ENCODE data around the gene ABCC8. TPM values are rescaled to one million over a fixed set of nuclear protein-coding genes. Genes with fewer than 3 reads are reported as not detected.

The ABCC8 gene
- 2.0 and 2.5 TPM in 2 replicates for polyA plus RNA-seq (2011; rRNA removed)
- polyA plus RNA-seq (2012; cell fraction: cytosol; rRNA removed), result 1.4 and 1.8 TPM in 2 replicates
- 14.3 and 15.4 TPM in 2 replicates for polyA plus RNA-seq (2012; cell fraction: nucleus; rRNA removed)
- polyA plus RNA-seq (2017; fragmentation: RNase III; extraction: RNeasy Plus Mini Kit Qiagen cat#74134 plus additional on column Dnase treatment), result 1.1 to 1.3 TPM (median 1.2 TPM) in 3 replicates
- 6.5 and 8.8 TPM in 2 replicates for polyA minus RNA-seq (2011; rRNA and poly(A)+ RNA removed)

GRCh38 chr11:17476317-17477083 is at the start of gene ABCC8:
TSS of gene ABCC8 (minus strand) at chr11:17476845. CDS start at chr11:17476776, 69 bp downstream.
- POLR2A ChIA-PET, result no interaction called here
- Histone ChIP-seq H3K9me3 (no peaks in the 10 kb centered on the region), H3K4me1 (no peaks in the 10 kb centered on the region), H3K27ac (peak within 1 kb of the TSS; percentile 62 to 80; a peak in 5 of 6 replicates), H3K4me2 (peak within 1 kb of the TSS; percentile 90), H3K4me3 (peak within 1 kb of the TSS; percentile 67)
- DNase-seq (ENCODE audit: low read depth in 1 of 2, low spot score in 1 of 2) (peak in 1 of 2 experiments; percentile 22), ATAC-seq (peak; percentile 32 to 65), FAIRE-seq (no peak)
- WGBS (ENCODE audit: missing lambda C conversion rate), result 10% methylated on average over 29 of the region's 80 CpGs
- no peak for TF ChIP-seq RAD21 (conservative IDR thresholded peaks at IDR 0.05 in 1 of 2, IDR thresholded peaks at IDR 0.05 in 1 of 2)
- TF ChIP-seq RNF2 (IDR thresholded peaks at IDR 0.05; ENCODE audit: borderline replicate concordance, low read depth), result peak; percentile 58; the same call in 1 of the 2 replicates
- CTCF ChIA-PET, result interaction anchor here (0.8 to 3.7 kb wide), 7 partner anchors 19 to 93 kb away, joined by 3 to 18 read pairs (median 6); partner anchors contain the start of gene KCNJ11

- no peaks in the 10 kb centered on the region for H3K4me1 ChIP-seq
- no peaks in the 10 kb centered on the region for H3K9me3 ChIP-seq
- WGBS (ENCODE audit: missing lambda C conversion rate), result 74% methylated on average over 13 of the region's 13 CpGs
- DNase-seq (ENCODE audit: low read depth in 1 of 2, low spot score in 1 of 2) (no peak), FAIRE-seq (no peak), ATAC-seq (no peak)
- H3K4me3 ChIP-seq, result no peak overlapping the region
- no peak for TF ChIP-seq JUN (IDR thresholded peaks at IDR 0.05)
- ChIA-PET POLR2A (no interaction called here), CTCF (interaction anchor here (0.6 to 45.8 kb wide), 7 partner anchors 8 to 173 kb away, joined by 3 to 1119 read pairs (median 54); partner anchors contain the start of gene KCNJ11)
- H3K27ac ChIP-seq, result no peak overlapping the region
- no peak overlapping the region for H3K4me2 ChIP-seq
Observed at GRCh38 chr11:17526326-17526725, 49.7 kb upstream of the ABCC8 start.

GRCh38 chr11:17525570-17525969 is 48.9 kb upstream of the ABCC8 start:
- POLR2A ChIA-PET, result no interaction called here

GRCh38 chr11:17524221-17524620 is 47.6 kb upstream of the ABCC8 start:
- H3K4me1 ChIP-seq, result no peaks in the 10 kb centered on the region
- 85% methylated on average over 5 of the region's 9 CpGs for WGBS (ENCODE audit: missing lambda C conversion rate)
- no peak overlapping the region for H3K4me2 ChIP-seq
- no peak overlapping the region for H3K27ac ChIP-seq
- no peak overlapping the region for H3K4me3 ChIP-seq
- no peaks in the 10 kb centered on the region for H3K9me3 ChIP-seq
- POLR2A ChIA-PET, result no interaction called here
- FAIRE-seq, result no peak
- CTCF ChIA-PET, result interaction anchor here (1.2 to 45.8 kb wide), 4 partner anchors 11 to 140 kb away, joined by 3 to 1119 read pairs (median 168); partner anchors contain the start of gene KCNJ11
- DNase-seq (ENCODE audit: low read depth in 1 of 2, low spot score in 1 of 2), result no peak
- no peak for ATAC-seq
- TF ChIP-seq FOXS1 (CRISPR knock-in tag; IDR thresholded peaks at IDR 0.05) (no peak), CBX2 (IDR thresholded peaks at IDR 0.05; ENCODE audit: borderline replicate concordance, low read depth) (no peak), HOXA7 (CRISPR knock-in tag; IDR thresholded peaks at IDR 0.05) (no peak), NR3C1 (IDR thresholded peaks at IDR 0.05) (no peak), HOXB5 (CRISPR knock-in tag; IDR thresholded peaks at IDR 0.05) (no peak), CEBPB (IDR thresholded peaks at IDR 0.05) (no peak), EP300 (IDR thresholded peaks at IDR 0.05) (no peak), ELK1 (IDR thresholded peaks at IDR 0.05; ENCODE audit: low read depth, low read length) (no peak), RAD21 (conservative IDR thresholded peaks at IDR 0.05 in 1 of 2, IDR thresholded peaks at IDR 0.05 in 1 of 2) (no peak), REST (IDR thresholded peaks at IDR 0.05) (no peak)

More at GRCh38 chr11:17525570-17525969, 48.9 kb upstream of the ABCC8 start:
- no peak for FAIRE-seq
- CTCF ChIA-PET, result interaction anchor here (0.6 to 45.8 kb wide), 9 partner anchors 7 to 172 kb away, joined by 3 to 1119 read pairs (median 3); partner anchors contain the start of gene KCNJ11
- no peak for ATAC-seq
- no peak overlapping the region for H3K4me2 ChIP-seq
- H3K4me3 ChIP-seq, result no peak overlapping the region
- DNase-seq (ENCODE audit: low read depth in 1 of 2, low spot score in 1 of 2), result no peak
- no peak overlapping the region for H3K27ac ChIP-seq
- no peaks in the 10 kb centered on the region for H3K4me1 ChIP-seq
- TF ChIP-seq HMGXB4 (CRISPR knock-in tag; IDR thresholded peaks at IDR 0.05; ENCODE audit: borderline replicate concordance) (no peak), NFE2L2 (conservative IDR thresholded peaks at IDR 0.05; ENCODE audit: low read length) (no peak), ZSCAN20 (CRISPR knock-in tag; IDR thresholded peaks at IDR 0.05) (no peak), FOSB (CRISPR knock-in tag; IDR thresholded peaks at IDR 0.05) (no peak), CEBPB (IDR thresholded peaks at IDR 0.05) (no peak), E2F6 (IDR thresholded peaks at IDR 0.05; ENCODE audit: borderline replicate concordance, low read depth) (no peak)
- 40% methylated on average over 4 of the region's 4 CpGs for WGBS (ENCODE audit: missing lambda C conversion rate)
- no peaks in the 10 kb centered on the region for H3K9me3 ChIP-seq

All from A549 (cell line).